ENCODE data around the gene RUSC2. TPM values are rescaled to one million over a fixed set of nuclear protein-coding genes. Genes with fewer than 3 reads are reported as not detected.
"Not testable (repeated sequence)": the region's sequence is repeated elsewhere in the genome, so short reads cannot be mapped to it uniquely, and the experiment has no call there.

The RUSC2 gene
- total and polyA plus RNA-seq, 2 donors (not counting 1 experiment from before 2014, with no cell fraction given) = 0.27 to 0.76 TPM

DNA sequence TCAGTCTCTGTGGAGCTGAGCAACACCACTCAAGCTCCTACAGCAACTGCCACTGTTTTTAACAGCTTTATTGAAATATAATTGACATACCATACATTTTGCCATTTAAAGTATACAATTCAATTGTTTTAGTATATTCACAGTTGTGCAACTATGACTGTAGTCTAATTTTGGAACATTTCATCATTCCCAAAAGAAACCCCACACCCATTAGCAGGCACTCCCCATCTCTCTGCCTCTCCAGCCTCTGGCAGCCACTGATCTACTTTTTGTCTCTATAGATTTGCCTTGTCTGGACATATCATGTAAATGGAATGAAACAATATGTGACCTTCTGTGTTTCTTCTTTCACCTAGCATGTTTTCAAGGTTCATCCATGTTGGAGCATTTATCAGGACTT is 43.5 kb downstream of the RUSC2 start:
- no peaks in the 10 kb centered on the region for H3K4me1 Mint-ChIP-seq
- no peak overlapping the region for H3K9ac ChIP-seq (ENCODE audit: low read length)
- H3K27me3 Mint-ChIP-seq = peaks cover 20% of the 10 kb centered on the region
- ChIA-PET CTCF (no interaction called here), POLR2A (no interaction called here)
- no peaks in the 10 kb centered on the region for H3K27me3 ChIP-seq (replicated peaks in 1 of 4; ENCODE audit: control extremely low read depth in 1 of 4, control insufficient read depth in 3 of 4, insufficient read depth in 4 of 4, low read length in 3 of 4)
- DNase-seq = no peak
- no peaks in the 10 kb centered on the region for H4K20me1 ChIP-seq (ENCODE audit: control insufficient read depth, insufficient read depth, low read length, poor library complexity, severe bottlenecking)
- no peak overlapping the region for H3K4me3 ChIP-seq (ENCODE audit: control extremely low read depth in 1 of 5, extremely low read depth in 1 of 5, insufficient read depth in 1 of 5, low read depth in 2 of 5, low read length in 4 of 5)
- H2AFZ ChIP-seq (ENCODE audit: insufficient read depth, low read depth, low read length, poor library complexity, severe bottlenecking) = no peak overlapping the region
- H3K9me3 Mint-ChIP-seq (ENCODE audit: insufficient read depth) = no peaks in the 10 kb centered on the region
- no peaks in the 10 kb centered on the region for H3K36me3 ChIP-seq (replicated peaks in 1 of 2; ENCODE audit: control extremely low read depth in 1 of 2, control insufficient read depth in 1 of 2, extremely low read depth in 1 of 2, insufficient read depth in 2 of 2, low read length in 1 of 2)
- no peak overlapping the region for H3K4me2 ChIP-seq (replicated peaks; ENCODE audit: low read depth, low read length, poor library complexity, severe bottlenecking)
- H3K4me3 Mint-ChIP-seq = no peak overlapping the region
- no peak for ATAC-seq (ENCODE audit: low read depth)
- no peak overlapping the region for H3K27ac Mint-ChIP-seq
- H3K4me1 ChIP-seq (ENCODE audit: control insufficient read depth in 2 of 2, insufficient read depth in 2 of 2, low read length in 2 of 2) = no peaks in the 10 kb centered on the region
- intact Hi-C loops (cut with micrococcal nuclease) = no loop called here
- no peaks in the 10 kb centered on the region for H3K79me2 ChIP-seq (ENCODE audit: control insufficient read depth, insufficient read depth, low read length)
- no peak overlapping the region for H3K27ac ChIP-seq (ENCODE audit: low read length in 2 of 2)
- no peaks in the 10 kb centered on the region for H3K9me3 ChIP-seq (ENCODE audit: control extremely low read depth in 1 of 3, control insufficient read depth in 2 of 3, insufficient read depth in 1 of 3, low read length in 2 of 3)
- TF ChIP-seq, protein P1, sequence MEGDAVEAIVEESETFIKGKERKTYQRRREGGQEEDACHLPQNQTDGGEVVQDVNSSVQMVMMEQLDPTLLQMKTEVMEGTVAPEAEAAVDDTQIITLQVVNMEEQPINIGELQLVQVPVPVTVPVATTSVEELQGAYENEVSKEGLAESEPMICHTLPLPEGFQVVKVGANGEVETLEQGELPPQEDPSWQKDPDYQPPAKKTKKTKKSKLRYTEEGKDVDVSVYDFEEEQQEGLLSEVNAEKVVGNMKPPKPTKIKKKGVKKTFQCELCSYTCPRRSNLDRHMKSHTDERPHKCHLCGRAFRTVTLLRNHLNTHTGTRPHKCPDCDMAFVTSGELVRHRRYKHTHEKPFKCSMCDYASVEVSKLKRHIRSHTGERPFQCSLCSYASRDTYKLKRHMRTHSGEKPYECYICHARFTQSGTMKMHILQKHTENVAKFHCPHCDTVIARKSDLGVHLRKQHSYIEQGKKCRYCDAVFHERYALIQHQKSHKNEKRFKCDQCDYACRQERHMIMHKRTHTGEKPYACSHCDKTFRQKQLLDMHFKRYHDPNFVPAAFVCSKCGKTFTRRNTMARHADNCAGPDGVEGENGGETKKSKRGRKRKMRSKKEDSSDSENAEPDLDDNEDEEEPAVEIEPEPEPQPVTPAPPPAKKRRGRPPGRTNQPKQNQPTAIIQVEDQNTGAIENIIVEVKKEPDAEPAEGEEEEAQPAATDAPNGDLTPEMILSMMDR (IDR thresholded peaks at IDR 0.05) = no peak
- TF ChIP-seq EZH2 (IDR thresholded peaks at IDR 0.05; ENCODE audit: borderline replicate concordance, insufficient read depth, low read depth, low read length, poor library complexity, severe bottlenecking) = no peak

DNA sequence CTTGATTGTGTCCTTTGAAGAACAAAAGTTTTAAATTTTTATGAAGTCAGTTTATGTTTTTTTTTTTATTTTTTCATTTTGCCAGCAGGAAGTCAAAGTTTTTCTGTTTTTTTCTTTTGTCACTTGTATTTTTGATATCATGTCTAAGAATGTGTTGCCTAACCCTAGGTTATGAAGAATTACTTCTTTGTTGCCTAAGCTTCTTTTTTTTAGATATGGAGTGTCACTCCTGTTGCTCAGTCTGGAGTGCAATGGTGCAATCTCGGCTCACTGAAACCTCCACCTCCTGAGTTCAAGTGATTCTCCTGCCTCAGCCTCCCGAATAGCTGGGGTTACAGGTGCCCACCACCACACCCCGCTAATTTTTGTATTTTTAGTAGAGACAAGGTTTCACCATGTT is 45.0 kb downstream of the RUSC2 start:
- H3K36me3 ChIP-seq (replicated peaks in 1 of 2; ENCODE audit: control extremely low read depth in 1 of 2, control insufficient read depth in 1 of 2, extremely low read depth in 1 of 2, insufficient read depth in 2 of 2, low read length in 1 of 2); ATAC-seq (ENCODE audit: low read depth); H3K9me3 Mint-ChIP-seq (ENCODE audit: insufficient read depth); H3K4me1 Mint-ChIP-seq; H2AFZ ChIP-seq (ENCODE audit: insufficient read depth, low read depth, low read length, poor library complexity, severe bottlenecking); H3K4me3 Mint-ChIP-seq; H3K4me3 ChIP-seq (ENCODE audit: control extremely low read depth in 1 of 5, extremely low read depth in 1 of 5, insufficient read depth in 1 of 5, low read depth in 2 of 5, low read length in 4 of 5); H4K20me1 ChIP-seq (ENCODE audit: control insufficient read depth, insufficient read depth, low read length, poor library complexity, severe bottlenecking); H3K4me2 ChIP-seq (replicated peaks; ENCODE audit: low read depth, low read length, poor library complexity, severe bottlenecking); H3K9me3 ChIP-seq (ENCODE audit: control extremely low read depth in 1 of 3, control insufficient read depth in 2 of 3, insufficient read depth in 1 of 3, low read length in 2 of 3); DNase-seq; H3K79me2 ChIP-seq (ENCODE audit: control insufficient read depth, insufficient read depth, low read length); H3K27me3 ChIP-seq (replicated peaks in 1 of 4; ENCODE audit: control extremely low read depth in 1 of 4, control insufficient read depth in 3 of 4, insufficient read depth in 4 of 4, low read length in 3 of 4); H3K4me1 ChIP-seq (ENCODE audit: control insufficient read depth in 2 of 2, insufficient read depth in 2 of 2, low read length in 2 of 2); POLR2A ChIA-PET; H3K27ac ChIP-seq (ENCODE audit: low read length in 2 of 2); intact Hi-C loops (cut with micrococcal nuclease); H3K9ac ChIP-seq (ENCODE audit: low read length); H3K27ac Mint-ChIP-seq: not testable (repeated sequence)
- WGBS (ENCODE audit: insufficient coverage) = 94% methylated on average over 3 of the region's 3 CpGs
- peaks cover 30% of the 10 kb centered on the region for H3K27me3 Mint-ChIP-seq
- CTCF ChIA-PET = interaction anchor here (0.6 kb wide), 1 partner anchor 61 kb away, joined by 3 read pairs; no protein-coding TSS in a partner anchor

All from B cell (primary cell).